Measurements from ENCODE around the gene AHRR.
"Not testable (repeated sequence)": the region's sequence is repeated elsewhere in the genome, so short reads cannot be mapped to it uniquely, and the experiment has no call there.

The AHRR gene

GRCh38 chr5:321230-321725 is at the start of gene AHRR:
Gene AHRR, plus strand, starts transcription at chr5:321714. Its CDS starts 22,189 bp downstream, at chr5:343903.
- H3K4me3 ChIP-seq (ENCODE audit: low read depth, low read length), result peak within 1 kb of the TSS; percentile 88
- peak; percentile 71 for TF ChIP-seq CTCF (IDR thresholded peaks at IDR 0.05; ENCODE audit: borderline replicate concordance, insufficient read depth, low read depth, low read length)

- peak overlapping the region; percentile 97 for H3K4me3 ChIP-seq (ENCODE audit: low read depth, low read length)
These were observed 49.7 kb upstream of the AHRR start for GRCh38 chr5:271828-272167.

DNA sequence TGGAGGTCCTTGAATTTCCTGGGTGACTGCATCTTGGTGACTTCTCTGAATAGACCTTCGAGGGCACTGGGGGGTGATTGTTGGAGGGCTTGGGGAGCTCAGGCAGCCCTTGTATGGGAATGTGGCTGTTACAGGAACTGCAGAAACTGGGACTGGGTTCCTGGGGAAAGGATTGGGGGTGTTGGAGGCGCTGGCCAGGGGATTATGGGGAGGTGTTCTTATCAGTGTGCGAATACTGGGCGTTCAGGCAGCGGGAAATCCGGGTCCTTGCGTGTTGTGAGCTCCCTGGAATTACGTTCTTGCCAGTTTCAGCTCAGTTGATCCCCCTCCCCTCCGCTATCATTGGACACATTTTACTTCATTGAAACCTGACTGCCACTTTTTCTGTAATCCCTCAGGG is 48.4 kb upstream of the AHRR start:
- not testable (repeated sequence) for H3K4me3 ChIP-seq (ENCODE audit: low read depth, low read length)

- not testable (repeated sequence) for H3K4me3 ChIP-seq (ENCODE audit: low read depth, low read length)
These were observed 48.0 kb upstream of the AHRR start for GRCh38 chr5:273491-273890.

DNA sequence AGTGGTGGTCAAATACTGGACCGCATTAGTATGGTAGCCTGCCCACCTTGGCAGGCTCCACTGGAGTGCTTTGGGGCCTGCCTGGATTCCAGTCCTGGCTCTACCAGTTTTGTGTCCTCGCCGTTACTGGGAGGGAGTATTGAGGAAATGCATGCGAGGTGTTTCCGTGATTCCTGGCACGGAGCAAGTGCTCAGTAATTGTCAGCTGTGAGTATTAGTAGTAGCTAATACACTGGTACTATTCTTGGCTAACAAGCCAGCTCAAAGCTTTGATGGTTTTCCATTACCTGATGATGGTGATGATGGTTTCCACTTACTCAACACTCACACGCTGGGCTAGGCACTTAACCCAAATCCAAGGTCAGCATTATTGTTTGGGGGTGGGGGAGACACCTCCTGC is 47.2 kb upstream of the AHRR start:
- H3K4me3 ChIP-seq (ENCODE audit: low read depth, low read length), result not testable (repeated sequence)

- no peak for TF ChIP-seq CTCF (IDR thresholded peaks at IDR 0.05; ENCODE audit: borderline replicate concordance, insufficient read depth, low read depth, low read length)
- no peak overlapping the region for H3K4me3 ChIP-seq (ENCODE audit: low read depth, low read length)
These were observed 42.9 kb upstream of the AHRR start for GRCh38 chr5:278646-279045.

GRCh38 chr5:279051-279665 is 42.4 kb upstream of the AHRR start:
- H3K4me3 ChIP-seq (ENCODE audit: low read depth, low read length), result not testable (repeated sequence)

- H3K4me3 ChIP-seq (ENCODE audit: low read depth, low read length), result no peak overlapping the region
- TF ChIP-seq CTCF (IDR thresholded peaks at IDR 0.05; ENCODE audit: borderline replicate concordance, insufficient read depth, low read depth, low read length), result no peak
These were observed 35.4 kb upstream of the AHRR start for GRCh38 chr5:285991-286557.

DNA sequence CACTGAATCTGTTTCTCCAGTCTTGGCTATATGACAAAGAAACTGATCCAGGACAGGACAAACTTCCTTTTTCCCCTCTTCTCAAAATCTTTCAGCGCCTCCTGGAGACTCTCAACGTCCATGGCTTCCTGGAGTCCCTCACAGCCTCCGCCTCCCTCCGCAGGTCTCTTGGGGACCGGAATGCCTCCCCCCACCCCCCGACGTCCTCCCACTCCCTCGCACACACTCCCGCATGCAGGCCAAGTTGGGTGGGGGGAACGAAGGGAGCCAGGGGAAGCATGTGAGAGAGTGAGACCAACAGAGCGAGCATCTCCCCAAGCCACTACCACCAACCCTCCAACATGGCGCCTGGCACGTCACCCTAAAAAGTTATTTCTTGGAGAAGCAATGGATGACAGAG is 31.3 kb upstream of the AHRR start:
- not testable (repeated sequence) for H3K4me3 ChIP-seq (ENCODE audit: low read depth, low read length)

- H3K4me3 ChIP-seq (ENCODE audit: low read depth, low read length), result not testable (repeated sequence)
These were observed 30.2 kb upstream of the AHRR start for GRCh38 chr5:291345-291744.

DNA sequence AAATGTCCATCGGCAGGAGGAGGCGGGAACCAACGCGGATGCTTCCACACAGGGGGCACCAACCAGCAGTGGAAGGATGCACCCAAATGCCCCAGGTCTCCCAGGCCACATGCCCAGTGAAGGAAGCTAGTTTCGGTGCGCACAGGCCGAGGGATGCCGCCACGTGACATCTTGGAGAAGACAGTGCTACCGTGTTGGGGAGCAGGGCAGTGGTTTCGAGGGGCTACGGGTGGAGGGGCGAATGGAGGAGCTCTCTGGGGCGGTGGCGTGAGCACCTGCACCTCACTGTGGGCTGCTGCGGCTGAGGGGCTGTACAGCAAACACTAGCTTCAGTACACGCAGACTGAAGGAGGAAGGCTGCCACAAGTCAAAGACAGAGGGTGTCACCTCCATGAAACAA is 26.7 kb upstream of the AHRR start:
- not testable (repeated sequence) for H3K4me3 ChIP-seq (ENCODE audit: low read depth, low read length)

- not testable (repeated sequence) for H3K4me3 ChIP-seq (ENCODE audit: low read depth, low read length)
These were observed 25.3 kb upstream of the AHRR start for GRCh38 chr5:296207-296606.

- not testable (repeated sequence) for H3K4me3 ChIP-seq (ENCODE audit: low read depth, low read length)
These were observed 24.6 kb upstream of the AHRR start for GRCh38 chr5:296954-297353.

GRCh38 chr5:297448-297847 is 24.1 kb upstream of the AHRR start:
- not testable (repeated sequence) for H3K4me3 ChIP-seq (ENCODE audit: low read depth, low read length)

- not testable (repeated sequence) for H3K4me3 ChIP-seq (ENCODE audit: low read depth, low read length)
These were observed 23.4 kb upstream of the AHRR start for GRCh38 chr5:297991-298736.
